ENCODE data around the gene TH. TPM values are rescaled to one million over a fixed set of nuclear protein-coding genes. Genes with fewer than 3 reads are reported as not detected.

Gene TH
- total RNA-seq, 1 donor from 2014 or later, result 0.30 TPM

Small RNAs within 50 kb of the gene (small RNA-seq; reads per million reads assigned to genes)
- gene MIR4686 (ENCODE audit: low replicate concordance) (not detected), gene MIR483 (ENCODE audit: low replicate concordance) (31.3 reads per million, percentile 95 among the genes with 10 or more reads in this experiment)

Other genes with a start within 250 kb of the TH start
- gene MRPL23, start 224.5 kb downstream of the TH start, total RNA-seq, result 20.5 TPM
- gene H19, start 174.0 kb downstream of the TH start, total RNA-seq, result 7,961 TPM
- gene IGF2, start 32.4 kb downstream of the TH start, total RNA-seq, result 467 TPM
- gene INS, start 10.6 kb downstream of the TH start, total RNA-seq, result not detected
- 1.7 TPM for gene ASCL2, start 98.8 kb upstream of the TH start, total RNA-seq
- 2.0 TPM for gene C11orf21, start 130.1 kb upstream of the TH start, total RNA-seq
- gene TSPAN32, start 130.2 kb upstream of the TH start, total RNA-seq, result 1.2 TPM
- gene CD81, start 205.5 kb upstream of the TH start, total RNA-seq, result 299 TPM
- 18.1 TPM for gene TSSC4, start 228.9 kb upstream of the TH start, total RNA-seq

Measured in skin of body (tissue), 2 donors.